NCI-H510A treated with DMSO at 0.1 percent for 48 hours (cell line): ENCODE measurements around the gene ARHGAP29.

Experiments
- DNase-seq: peaks from one replicate; lab custom pipeline; 2025; lab: John Stamatoyannopoulos, UW

ARHGAP29 gene

DNA sequence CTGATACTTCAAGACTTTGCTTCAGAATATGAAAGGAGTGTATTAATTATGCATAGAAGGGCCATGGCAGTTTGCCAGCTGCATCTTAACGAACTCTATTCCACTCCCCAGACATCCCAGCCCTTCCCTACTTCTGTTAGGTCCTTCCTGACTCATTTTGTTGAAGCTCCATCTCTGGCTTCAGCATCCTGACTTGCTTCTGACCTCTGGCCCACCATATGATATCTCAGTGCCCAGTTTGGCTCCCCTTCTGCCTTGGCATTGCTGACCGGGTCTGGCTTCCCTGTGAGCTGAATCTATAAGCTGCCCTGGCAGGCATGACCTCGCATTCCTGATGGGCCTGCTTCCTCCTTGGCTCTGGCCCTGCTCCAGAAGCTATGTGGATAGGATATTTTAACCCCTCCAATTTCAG, 27.6 kb upstream of the ARHGAP29 start:
- no peak for DNase-seq

GRCh38 chr1:94260635-94261387, 23.4 kb upstream of the ARHGAP29 start:
- DNase-seq: no peak

GRCh38 chr1:94259635-94260289, 22.4 kb upstream of the ARHGAP29 start:
- DNase-seq: no peak

- DNase-seq: no peak
Observed at GRCh38 chr1:94258873-94259331, 21.5 kb upstream of the ARHGAP29 start.

GRCh38 chr1:94257444-94257843, 20.1 kb upstream of the ARHGAP29 start:
- no peak for DNase-seq

- DNase-seq: no peak
Observed at GRCh38 chr1:94255476-94255875, 18.1 kb upstream of the ARHGAP29 start.

- no peak for DNase-seq
Observed at GRCh38 chr1:94254073-94254810, 16.9 kb upstream of the ARHGAP29 start.

- DNase-seq: no peak
Observed at GRCh38 chr1:94253456-94254017, 16.2 kb upstream of the ARHGAP29 start.

DNA sequence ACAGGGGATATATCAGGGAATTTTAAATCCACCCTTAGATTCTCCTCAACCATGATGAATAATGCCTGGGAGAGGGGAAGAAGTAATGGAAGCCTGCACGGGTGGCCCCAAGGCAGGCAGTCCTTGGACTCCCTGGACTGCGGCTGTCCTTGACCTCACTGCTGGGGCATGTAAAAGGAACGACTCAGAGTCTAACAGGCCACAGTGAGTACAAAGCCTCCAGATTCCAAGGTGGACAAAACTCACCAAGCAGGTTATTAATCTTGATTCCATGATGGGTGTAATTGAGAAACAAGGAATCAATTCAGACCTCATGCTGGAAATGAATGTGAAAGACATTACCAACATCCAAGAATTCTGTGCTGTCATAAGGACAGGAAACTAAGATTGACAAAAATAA, 13.0 kb upstream of the ARHGAP29 start:
- DNase-seq: no peak

- no peak for DNase-seq
Observed at GRCh38 chr1:94248956-94249688, 11.7 kb upstream of the ARHGAP29 start.

DNA sequence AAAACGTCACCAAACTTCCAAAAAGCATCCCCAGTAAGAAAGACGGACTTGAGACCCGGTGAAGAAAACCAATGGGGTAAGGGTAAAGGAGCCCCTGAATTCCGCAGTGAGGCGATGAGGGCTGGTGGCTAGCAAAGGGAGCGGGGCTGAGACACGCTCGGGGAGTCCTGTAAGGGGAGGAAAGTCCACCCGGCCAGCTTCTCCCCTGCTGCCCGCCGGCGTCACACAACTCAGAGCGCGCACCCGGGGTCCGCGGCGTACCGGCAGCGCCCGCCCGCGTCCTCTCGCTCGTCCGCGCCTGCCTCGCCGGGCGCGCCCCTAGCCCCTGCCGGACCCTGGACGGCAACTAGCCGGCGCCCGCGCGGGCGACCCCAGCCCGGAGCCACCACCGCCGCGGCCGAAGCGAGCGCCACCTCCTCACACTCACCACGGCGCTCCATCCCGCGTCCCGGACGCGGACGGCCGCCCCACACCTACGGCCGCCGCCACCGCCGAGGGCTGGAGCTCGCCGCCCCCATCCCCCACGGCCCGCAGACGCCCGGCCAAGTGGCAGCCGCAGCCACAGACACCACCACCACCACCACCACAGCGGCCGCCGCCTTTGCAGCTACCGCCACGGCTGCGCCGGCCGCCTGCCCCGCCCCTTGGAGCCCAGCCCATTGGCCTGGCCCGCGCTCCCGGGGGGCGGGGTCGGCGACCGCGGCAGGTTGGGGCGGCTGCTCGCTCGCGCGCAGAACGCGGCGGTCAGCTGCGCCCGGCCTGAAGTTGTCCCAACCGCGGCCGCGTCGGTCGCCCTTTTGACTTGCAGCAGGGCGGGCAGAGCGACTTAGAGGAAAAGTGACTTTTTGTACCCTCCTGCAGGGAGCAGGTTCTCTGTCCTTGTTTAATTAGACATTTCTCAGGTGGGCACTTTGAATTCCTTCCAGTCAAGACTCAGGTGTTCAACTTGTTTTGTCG, 10.0 kb upstream of the ARHGAP29 start:
- DNase-seq: peak; percentile 81

GRCh38 chr1:94246692-94247137, 9.3 kb upstream of the ARHGAP29 start:
- no peak for DNase-seq

- DNase-seq: no peak
Observed at GRCh38 chr1:94245747-94246438, 8.5 kb upstream of the ARHGAP29 start.

DNA sequence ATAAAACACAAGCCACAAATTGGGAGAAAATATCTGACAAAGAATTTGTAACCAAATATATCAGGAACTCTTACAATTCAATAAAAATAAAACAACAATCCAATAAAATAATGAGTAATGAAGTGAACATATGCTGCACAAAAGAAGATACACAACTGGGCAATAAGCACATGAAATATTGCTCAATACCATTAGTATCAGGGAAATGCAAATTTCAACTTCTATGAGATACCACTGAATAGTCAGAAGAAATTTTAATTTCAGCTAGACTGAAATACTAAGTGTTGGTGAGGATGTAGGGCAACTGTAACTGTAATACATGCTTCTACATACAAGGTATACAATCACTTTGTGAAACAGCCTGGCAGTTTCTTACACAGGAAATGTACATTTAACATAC, 7.4 kb upstream of the ARHGAP29 start:
- no peak for DNase-seq

GRCh38 chr1:94243665-94244064, 6.3 kb upstream of the ARHGAP29 start:
- no peak for DNase-seq

DNA sequence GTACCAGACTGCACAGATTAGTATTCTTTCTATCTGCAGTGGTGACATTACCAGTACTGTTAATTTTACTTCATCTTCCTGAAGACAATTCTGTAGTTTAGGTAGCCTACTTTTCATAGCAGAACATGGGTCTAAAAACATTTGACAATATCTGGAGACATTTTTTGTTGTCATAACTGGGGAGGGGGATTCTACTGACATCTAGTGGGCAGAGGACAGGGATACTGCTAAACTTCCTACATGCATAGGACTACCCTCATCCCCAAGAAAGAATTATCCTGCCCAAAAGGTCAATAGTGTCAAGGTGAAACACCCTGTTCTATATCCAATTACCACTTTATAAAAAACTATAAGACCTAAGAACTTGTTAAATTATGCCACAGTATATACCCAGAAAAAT, 3.4 kb upstream of the ARHGAP29 start:
- peak; percentile 21 for DNase-seq

DNA sequence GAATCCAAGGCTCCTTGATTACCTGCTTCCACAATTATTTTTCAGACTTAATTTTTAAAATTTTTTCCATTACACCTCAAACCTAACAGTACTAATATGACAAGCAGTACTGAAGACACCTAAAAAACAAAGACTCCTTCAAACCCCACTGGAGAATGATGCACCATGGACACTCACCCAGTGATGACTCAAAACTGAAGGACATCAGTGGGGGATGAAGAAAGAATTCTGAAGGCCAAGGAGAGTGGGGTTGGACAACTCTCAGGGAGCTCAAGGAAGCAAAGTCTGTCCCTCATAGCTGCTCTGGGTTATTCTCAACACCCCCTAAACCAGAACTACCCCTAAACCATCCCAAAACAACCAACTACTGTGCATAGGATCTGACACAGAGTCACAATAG, 2.4 kb upstream of the ARHGAP29 start:
- no peak for DNase-seq

DNA sequence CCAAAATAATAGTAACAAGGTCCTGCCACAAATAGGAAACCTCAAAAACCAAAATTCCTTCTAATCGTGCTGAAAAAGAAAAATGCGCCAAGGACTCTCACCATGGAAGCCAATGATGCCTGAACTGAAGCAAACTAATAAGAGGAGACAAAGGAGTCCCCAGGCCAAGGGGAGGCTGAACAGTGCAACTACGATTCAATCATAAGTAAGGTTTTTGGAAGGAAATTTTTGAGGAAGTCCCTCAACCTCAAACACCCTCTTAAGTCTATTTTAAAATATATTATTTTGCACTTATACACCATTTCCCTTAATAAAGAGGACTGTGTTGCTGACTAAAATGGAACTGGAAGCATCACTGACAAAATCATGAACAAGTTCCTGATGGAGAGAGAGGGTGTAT, 1.7 kb upstream of the ARHGAP29 start:
- no peak for DNase-seq

DNA sequence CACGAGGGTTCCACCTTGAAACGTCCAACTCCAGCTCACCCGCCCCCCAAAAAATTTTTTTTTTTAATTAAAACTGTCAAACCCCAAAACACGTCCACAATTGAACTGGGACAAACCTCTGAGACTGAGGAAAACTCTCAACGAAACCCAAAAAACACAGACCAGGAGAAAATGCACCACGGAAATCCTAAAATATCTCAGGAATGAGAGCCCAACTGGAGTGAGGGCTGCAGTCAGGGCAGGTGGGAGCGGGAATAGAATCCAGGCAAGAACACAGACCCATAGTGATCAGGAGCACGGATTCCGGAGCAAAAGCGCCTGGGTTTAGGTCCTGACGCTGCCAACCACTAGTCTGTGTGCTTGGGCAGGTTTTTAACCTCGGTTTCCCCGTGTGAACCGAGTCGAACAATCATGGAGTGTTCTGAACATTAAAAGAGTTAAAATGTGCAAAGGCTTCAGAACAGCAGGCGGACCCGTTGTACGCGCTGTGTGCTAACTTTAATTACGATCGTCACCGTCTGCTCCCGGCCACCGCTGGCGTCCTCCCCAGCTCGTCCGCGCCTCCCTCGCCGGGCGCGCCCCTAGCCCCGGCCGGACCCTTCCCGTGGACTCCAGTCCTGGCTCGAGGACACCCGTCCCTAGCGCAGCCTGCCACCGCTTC, 624 bp downstream of the ARHGAP29 start:
- peak; percentile 76 for DNase-seq
